Inflammatory macrophage treated with lipopolysaccharide for 4 hours (primary cell): Measurements from ENCODE around the gene LHFPL2.
"Not testable (repeated sequence)": the region's sequence is repeated elsewhere in the genome, so short reads cannot be mapped to it uniquely, and the experiment has no call there.

Experiments
- DNase-seq: peaks from one replicate; pipeline ENCODE4 v3.0.0-alpha.2; 2020

The LHFPL2 gene

DNA sequence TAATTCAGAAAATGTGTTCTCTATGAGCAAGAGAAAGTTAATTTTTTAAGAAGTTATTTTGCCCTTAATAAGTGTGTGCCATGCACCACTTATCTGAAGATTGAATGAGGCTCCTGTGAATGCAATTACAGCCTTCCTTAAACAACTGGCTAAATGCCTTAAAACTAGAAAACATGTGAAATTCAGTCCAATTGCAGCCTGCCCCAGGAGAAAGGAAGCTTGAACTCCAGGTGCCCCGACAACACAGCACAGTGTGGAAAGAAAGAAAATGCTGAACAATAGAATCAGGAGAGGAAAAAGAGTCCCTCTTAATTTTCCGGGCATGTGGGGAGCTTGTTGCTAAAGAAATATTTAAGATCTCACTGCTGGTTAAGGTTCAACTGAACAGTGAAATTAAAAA is 8.8 kb downstream of the LHFPL2 start:
- DNase-seq: no peak

DNA sequence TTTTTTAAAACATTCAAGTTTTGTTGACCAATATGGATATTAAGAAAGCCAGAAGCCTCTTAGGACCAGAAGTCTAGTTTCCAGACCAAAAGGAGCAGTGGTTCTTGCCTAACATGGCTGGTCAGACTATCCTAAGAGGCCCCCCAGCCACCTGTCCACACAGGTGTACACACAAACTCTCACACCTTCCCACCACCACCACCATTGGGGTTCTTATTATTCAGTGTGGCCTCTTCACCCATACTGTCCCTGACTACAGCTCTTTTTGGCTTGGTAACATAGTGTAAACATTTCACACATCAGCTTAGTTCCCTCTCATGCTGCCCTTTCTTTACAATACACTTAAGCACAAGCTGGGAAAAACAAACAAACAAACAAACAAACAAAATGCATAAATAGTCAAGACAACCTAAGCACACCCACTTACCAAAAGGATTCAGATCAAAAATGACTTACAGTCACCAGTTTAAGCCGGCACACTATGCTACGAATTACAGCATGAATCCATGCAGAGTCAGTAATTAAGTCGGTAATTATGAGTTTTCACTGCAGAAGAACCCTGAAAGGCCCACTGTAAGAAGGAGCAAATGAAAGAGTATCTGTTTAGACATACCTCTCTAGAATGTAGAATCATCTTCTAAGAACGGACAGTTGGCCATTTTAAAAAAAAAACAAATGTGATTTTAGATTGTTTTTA is 9.5 kb downstream of the LHFPL2 start:
- no peak for DNase-seq

DNA sequence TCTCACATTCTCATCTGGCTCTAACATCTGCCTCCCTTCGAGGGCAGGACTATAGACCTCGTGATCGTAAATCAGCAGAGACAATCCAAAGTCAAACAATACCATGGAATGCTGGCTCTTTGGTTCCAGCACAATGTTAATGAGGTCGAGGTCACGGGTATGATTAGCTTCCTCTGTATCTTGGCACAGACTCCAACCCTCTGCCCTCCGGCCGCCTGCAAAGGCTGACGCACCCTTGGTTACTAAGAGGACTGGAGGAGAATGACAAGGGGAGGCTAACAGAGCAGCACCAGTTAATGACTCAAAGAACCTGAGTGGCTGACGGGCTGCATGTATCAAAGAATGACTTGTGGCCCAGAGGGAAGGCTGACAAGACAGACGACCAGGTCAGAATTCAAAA is 10.1 kb downstream of the LHFPL2 start:
- DNase-seq: no peak

GRCh38 chr5:78637468-78637867 is 11.1 kb downstream of the LHFPL2 start:
- no peak for DNase-seq

DNA sequence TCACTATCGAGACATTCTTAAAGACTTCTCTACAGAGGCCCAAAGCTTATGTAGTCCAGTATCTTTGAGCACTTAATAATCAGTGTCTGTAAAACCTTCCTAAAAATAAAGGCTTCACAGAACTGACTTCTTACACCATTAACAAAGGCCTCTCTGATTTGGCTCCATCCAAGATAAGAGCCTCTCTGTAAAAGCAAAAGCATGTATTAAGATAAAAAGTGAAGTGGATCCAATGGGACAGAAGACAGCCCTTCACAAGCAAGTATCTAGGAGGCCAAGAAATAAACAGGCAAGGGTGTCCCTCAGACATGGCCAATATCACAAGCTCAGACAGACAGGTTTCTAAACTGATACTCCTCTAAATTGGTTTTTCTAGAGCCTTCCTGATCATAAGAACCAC is 11.9 kb downstream of the LHFPL2 start:
- no peak for DNase-seq

DNA sequence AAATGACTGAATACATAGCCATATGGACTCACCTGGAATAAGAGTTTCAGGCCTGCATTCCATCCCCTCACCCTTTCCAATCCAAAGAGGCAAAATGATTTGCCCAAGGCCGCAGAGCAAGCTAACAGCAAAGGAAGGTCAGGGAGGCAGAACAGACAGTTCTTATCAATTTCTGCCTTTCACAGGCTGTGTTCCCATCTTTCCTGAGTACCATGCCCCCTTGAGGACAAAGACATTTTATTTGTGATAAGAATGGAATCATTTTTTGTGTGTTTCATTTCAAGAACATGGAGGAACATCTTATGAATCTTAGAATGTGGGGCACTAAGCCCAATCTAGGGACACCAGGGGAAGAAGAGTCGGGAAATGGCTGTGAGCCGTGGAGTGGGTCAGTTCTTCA is 13.9 kb downstream of the LHFPL2 start:
- no peak for DNase-seq

DNA sequence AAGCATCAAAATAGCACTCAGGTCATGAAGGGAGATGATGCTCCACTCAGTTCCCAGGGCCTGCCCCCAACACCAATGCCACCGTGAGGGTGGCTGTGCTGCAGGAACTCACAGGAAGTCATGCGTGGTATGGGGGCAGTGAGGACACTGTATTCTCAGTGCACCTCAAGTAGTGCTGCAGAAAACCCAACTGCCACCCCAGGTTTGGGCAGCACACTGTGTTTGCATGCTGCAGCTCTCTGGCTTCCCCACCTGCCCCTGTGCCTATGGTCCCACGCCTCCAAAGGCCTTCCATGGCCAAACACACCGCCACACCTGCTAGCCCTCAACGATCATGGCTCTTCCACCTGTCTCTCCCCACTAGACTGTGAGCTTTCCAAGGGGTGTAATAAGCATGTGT is 14.3 kb downstream of the LHFPL2 start:
- DNase-seq: no peak

- peak; percentile 27 for DNase-seq
Observed at GRCh38 chr5:78633700-78634099, 14.9 kb downstream of the LHFPL2 start.

- DNase-seq: no peak
Observed at GRCh38 chr5:78632467-78632866, 16.1 kb downstream of the LHFPL2 start.

- no peak for DNase-seq
Observed at GRCh38 chr5:78631931-78632330, 16.6 kb downstream of the LHFPL2 start.

DNA sequence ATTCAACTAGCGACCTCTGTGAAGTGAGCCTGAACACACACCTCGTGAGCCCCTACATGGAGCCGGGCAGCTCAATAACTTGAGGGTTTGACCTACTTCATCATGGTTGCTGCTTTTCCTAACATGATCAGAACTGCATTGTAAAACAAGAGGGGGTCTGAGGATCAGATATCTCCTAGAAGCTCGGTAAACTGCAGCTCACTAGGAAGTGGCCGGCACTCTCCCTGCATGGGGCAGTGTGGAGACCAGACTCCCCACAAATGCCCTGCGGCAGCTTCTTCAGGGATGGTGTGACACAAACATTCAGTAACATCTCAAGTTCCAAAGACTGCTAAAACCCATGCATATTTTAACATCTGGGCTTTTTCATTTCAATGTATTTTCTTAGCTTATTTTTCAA is 18.5 kb downstream of the LHFPL2 start:
- DNase-seq: no peak

DNA sequence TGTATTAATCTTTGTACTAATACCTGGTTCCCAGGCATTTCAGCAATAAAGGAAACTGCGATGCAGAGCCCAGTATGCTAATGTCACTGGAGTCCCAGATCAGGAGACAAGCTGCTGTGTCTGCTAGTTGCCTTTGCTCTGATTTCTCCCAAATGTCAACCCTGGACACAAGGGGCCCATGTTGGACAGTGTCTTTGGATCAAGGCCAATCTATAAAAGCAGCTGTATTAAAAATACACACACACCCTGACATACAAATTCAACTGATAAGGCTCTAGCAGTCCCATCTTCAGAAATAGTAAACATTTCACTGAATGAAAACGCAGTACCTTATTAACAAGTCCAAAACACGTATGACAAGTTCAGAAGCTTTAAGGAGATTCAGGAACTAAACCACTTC is 18.9 kb downstream of the LHFPL2 start:
- DNase-seq: no peak

GRCh38 chr5:78628270-78628992 is 20.1 kb downstream of the LHFPL2 start:
- DNase-seq: no peak

GRCh38 chr5:78627766-78628165 is 20.8 kb downstream of the LHFPL2 start:
- DNase-seq: no peak

DNA sequence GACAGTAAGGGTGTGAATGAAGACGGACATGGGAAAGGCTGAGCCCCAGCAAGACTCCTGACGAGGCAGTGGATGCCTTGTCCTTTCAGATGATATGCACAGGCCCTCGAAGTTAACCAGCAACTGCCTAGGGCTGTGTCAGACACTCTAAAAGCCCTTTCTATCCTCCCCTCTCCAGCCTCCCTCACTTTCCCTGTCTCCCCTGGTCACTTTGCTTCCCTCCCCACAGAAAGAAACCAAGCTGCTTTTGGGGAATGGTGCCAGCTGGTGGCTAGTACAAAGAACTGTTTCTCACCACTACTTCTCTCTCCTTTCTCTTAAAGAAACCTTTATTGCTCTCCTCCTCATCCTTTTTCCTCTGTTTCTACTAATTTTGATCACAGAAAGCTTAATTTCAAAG is 21.4 kb downstream of the LHFPL2 start:
- DNase-seq: peak; percentile 45

DNA sequence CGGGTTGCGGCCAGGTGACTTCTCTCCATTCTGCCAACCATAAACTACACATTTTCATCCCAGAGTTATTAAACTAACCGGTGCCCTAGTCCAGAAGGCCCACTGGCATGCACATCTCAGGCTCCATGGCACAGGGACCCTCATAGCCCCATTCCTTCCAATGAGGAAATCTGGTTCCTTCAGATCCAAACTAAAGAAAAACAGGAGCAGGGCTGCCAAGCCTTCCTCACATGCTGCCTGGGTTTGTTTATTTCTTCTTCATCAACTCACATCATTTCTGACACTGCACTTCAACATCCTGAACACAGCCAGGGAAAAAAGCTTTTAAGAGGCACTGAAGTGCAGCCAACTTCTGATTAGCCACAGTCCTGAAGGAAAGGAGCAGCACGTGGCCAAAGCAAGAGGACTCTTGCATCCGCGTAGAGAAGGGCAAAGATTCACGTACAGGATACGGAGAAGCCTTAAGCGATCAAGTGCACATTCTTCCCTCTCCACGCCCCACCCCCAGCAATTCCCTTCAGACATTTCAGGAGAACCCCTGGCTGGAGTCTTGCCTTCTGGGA is 22.5 kb downstream of the LHFPL2 start:
- DNase-seq: no peak

- DNase-seq: no peak
Observed at GRCh38 chr5:78624992-78625391, 23.6 kb downstream of the LHFPL2 start.

GRCh38 chr5:78624011-78624541 is 24.5 kb downstream of the LHFPL2 start:
- no peak for DNase-seq

GRCh38 chr5:78622302-78622971 is 26.1 kb downstream of the LHFPL2 start:
- no peak for DNase-seq

DNA sequence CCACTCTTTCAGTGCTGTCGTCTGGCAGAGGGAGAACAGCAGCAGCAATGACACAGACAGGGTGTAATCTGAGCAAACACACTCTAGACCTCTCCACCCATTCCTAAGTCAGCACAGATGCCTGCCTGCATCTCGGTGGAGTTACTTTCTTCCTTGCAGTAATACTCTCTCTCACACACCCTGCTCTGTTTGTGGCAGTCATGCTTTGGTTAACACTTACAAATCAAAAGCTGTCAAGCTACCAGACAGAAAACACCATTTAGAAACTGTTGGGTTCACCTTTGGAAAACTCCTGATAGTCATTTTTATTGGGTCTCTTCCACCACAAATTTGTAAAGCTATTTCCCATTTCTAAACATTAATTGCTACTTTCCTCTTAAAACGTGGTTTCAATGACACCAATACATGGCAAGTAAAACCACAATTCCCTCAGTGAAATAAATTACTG is 27.3 kb downstream of the LHFPL2 start:
- no peak for DNase-seq

DNA sequence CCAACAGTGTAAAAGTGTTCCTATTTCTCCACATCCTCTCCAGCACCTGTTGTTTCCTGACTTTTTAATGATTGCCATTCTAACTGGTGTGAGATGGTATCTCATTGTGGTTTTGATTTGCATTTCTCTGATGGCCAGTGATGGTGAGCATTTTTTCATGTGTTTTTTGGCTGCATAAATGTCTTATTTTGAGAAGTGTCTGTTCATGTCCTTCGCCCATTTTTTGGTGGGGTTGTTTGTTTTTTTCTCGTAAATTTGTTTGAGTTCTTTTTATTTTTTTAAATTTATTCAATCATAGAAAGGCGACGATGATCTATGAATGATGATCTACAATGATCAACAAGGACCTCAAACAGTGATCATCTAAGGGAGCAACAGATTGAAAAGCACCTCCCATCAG is 28.5 kb downstream of the LHFPL2 start:
- not testable (repeated sequence) for DNase-seq

DNA sequence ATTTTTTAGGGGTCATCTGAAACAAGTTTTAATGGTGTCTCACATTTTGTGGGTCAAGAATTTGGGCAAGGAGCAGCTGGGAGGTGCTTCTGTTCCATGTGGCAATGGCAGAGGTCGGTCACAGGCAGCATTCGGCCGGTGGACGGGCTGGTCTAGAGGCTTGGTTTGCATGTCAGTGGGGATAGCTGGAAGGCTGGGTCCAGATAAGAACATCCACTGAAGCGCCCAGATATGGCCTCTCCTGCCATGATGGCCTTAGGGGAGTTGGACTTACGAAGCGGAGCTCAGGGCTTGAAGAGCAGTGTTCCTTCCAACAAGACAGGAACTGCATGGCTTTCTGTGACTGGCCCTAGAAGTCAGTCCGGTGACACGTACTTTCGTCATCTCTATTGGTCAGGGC is 30.3 kb downstream of the LHFPL2 start:
- no peak for DNase-seq

GRCh38 chr5:78615697-78616096 is 32.9 kb downstream of the LHFPL2 start:
- DNase-seq: no peak

- DNase-seq: no peak
Observed at GRCh38 chr5:78614816-78615215, 33.8 kb downstream of the LHFPL2 start.
